Ecto neural progenitor cell (in vitro differentiated cells): ENCODE measurements around the gene THUMPD3.
A peak's percentile ranks its signal among the peaks of the same experiment; 100 is the strongest.

Experiments
- DNase-seq: peaks from one replicate; pipeline ENCODE4 v3.0.0-alpha.2; 2018; ENCODE audit warnings: low spot score

The THUMPD3 gene

GRCh38 chr3:9361691-9362388 lies 1.0 kb upstream of the THUMPD3 start:
- DNase-seq: no peak

- DNase-seq: no peak
These were observed 6.7 kb downstream of the THUMPD3 start for GRCh38 chr3:9369508-9369907.

GRCh38 chr3:9373465-9373864 lies 10.6 kb downstream of the THUMPD3 start:
- DNase-seq: no peak

GRCh38 chr3:9377981-9378380 lies 15.1 kb downstream of the THUMPD3 start:
- DNase-seq: no peak

GRCh38 chr3:9379327-9379726 lies 16.5 kb downstream of the THUMPD3 start:
- DNase-seq: no peak

GRCh38 chr3:9380014-9380413 lies 17.2 kb downstream of the THUMPD3 start:
- DNase-seq: no peak

- DNase-seq: no peak
These were observed 21.4 kb downstream of the THUMPD3 start for GRCh38 chr3:9384141-9384828.

GRCh38 chr3:9385187-9386077 lies 22.6 kb downstream of the THUMPD3 start:
- DNase-seq: no peak

- no peak for DNase-seq
These were observed 23.2 kb downstream of the THUMPD3 start for GRCh38 chr3:9386078-9386459.

- no peak for DNase-seq
These were observed 23.9 kb downstream of the THUMPD3 start for GRCh38 chr3:9386501-9387321.

GRCh38 chr3:9387322-9387655 lies 24.4 kb downstream of the THUMPD3 start:
- DNase-seq: no peak

GRCh38 chr3:9388142-9388541 lies 25.3 kb downstream of the THUMPD3 start:
- DNase-seq: no peak

GRCh38 chr3:9388562-9389272 lies 25.9 kb downstream of the THUMPD3 start:
- DNase-seq: no peak

GRCh38 chr3:9390265-9390888 lies 27.5 kb downstream of the THUMPD3 start:
- no peak for DNase-seq

- DNase-seq: no peak
These were observed 29.2 kb downstream of the THUMPD3 start for GRCh38 chr3:9392041-9392440.

- no peak for DNase-seq
These were observed 32.9 kb downstream of the THUMPD3 start for GRCh38 chr3:9395570-9396300.

- DNase-seq: no peak
These were observed 33.4 kb downstream of the THUMPD3 start for GRCh38 chr3:9396301-9396631.

- peak; percentile 99 for DNase-seq
These were observed 33.9 kb downstream of the THUMPD3 start for GRCh38 chr3:9396632-9397331.

GRCh38 chr3:9397332-9397905 lies 34.6 kb downstream of the THUMPD3 start, which contains the start of gene SETD5:
Gene SETD5, plus strand, starts transcription at chr3:9397615. Its CDS starts 31,324 bp downstream, at chr3:9428939.
- DNase-seq: peak; percentile 100
